Thoracic aorta (tissue), 2 donors: ENCODE data around the gene CBY2. TPM values are rescaled to one million over a fixed set of nuclear protein-coding genes. Genes with fewer than 3 reads are reported as not detected.

Experiments used
- ATAC-seq: fragments of 150-250 bp; one replicate; pipeline ENCODE4 v1.8.0; 2017; ENCODE audit warnings: low read depth; ENCODE audit not compliant: insufficient number of reproducible peaks, low FRiP score
- DNase-seq: peaks from one replicate; pipeline ENCODE4 v3.0.0-alpha.2; 2020; ENCODE audit warnings: low spot score
- H3K27ac ChIP-seq, 2 donors: fragments of 200-600 bp; sonication (generic); 1 replicate in 1 of 2; 2 replicates in 1 of 2; pipeline ENCODE4 v1.5.1; 2016; ENCODE audit warnings: mild to moderate bottlenecking in 2 of 2, moderate library complexity in 2 of 2
- H3K27me3 ChIP-seq: fragments of 200-600 bp; sonication (generic); replicated peaks from 2 replicates; pipeline ENCODE4 v1.6.0; 2016; ENCODE audit warnings: mild to moderate bottlenecking; ENCODE audit not compliant: insufficient read depth
- H3K36me3 ChIP-seq: fragments of 200-600 bp; sonication (generic); one replicate; pipeline ENCODE4 v1.5.1; 2016
- H3K4me1 ChIP-seq, 2 donors: fragments of 200-600 bp; sonication (generic); 1 replicate in 1 of 2; 2 replicates in 1 of 2; pipeline versions ENCODE4 v1.5.1 to v1.6.0; 2016; ENCODE audit warnings: low read depth in 2 of 2, mild to moderate bottlenecking in 1 of 2; ENCODE audit not compliant: control insufficient read depth in 1 of 2
- H3K4me3 ChIP-seq: fragments of 200-600 bp; sonication (generic); 2 replicates; pipeline ENCODE4 v1.5.1; 2016; ENCODE audit warnings: mild to moderate bottlenecking
- H3K9me3 ChIP-seq: fragments of 200-600 bp; sonication (generic); 2 replicates; pipeline ENCODE4 v1.5.1; 2016
- total RNA-seq, 2 donors: library from RNA; depleted of rRNA; stranded (reverse); fragments of >200 nt; gene quantifications; one replicate each; pipeline versions ENCODE4 v1.1.0 to v1.2.3, GENCODE V29; 2016
- TF ChIP-seq, protein P1 (sequence below): fragments of 200-600 bp; sonication (generic); IDR thresholded peaks from one replicate; pipeline ENCODE4 v1.5.1; 2019; ENCODE audit warnings: antibody characterized with exemption

Gene CBY2
- total RNA-seq, 2 donors from 2014 or later: not detected

DNA sequence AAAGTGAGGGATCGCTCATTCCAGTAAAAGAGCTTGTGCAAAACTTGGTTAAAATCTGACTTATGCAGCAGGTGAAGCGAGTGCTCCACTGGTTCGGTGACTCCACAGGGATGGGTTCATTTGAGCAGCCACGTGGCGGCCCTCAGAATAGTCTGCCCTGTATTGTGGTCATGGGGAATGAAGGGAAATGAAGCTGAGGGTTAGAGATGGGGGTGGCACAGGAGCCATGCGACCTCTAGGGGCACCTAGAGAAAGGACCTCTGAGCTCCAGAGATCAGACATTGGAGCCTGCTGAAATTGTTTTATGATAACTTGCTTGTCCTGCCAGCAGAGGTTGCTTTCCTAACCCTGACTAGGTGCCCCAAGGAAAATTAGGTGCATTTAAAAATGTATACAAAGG is 26.6 kb downstream of the CBY2 start:
- no peak overlapping the region for H3K4me3 ChIP-seq
- H3K9me3 ChIP-seq: no peaks in the 10 kb centered on the region
- H3K4me1 ChIP-seq: no peaks in the 10 kb centered on the region
- no peak overlapping the region for H3K27ac ChIP-seq
- no peaks in the 10 kb centered on the region for H3K36me3 ChIP-seq
- no peaks in the 10 kb centered on the region for H3K27me3 ChIP-seq
- TF ChIP-seq, protein P1, sequence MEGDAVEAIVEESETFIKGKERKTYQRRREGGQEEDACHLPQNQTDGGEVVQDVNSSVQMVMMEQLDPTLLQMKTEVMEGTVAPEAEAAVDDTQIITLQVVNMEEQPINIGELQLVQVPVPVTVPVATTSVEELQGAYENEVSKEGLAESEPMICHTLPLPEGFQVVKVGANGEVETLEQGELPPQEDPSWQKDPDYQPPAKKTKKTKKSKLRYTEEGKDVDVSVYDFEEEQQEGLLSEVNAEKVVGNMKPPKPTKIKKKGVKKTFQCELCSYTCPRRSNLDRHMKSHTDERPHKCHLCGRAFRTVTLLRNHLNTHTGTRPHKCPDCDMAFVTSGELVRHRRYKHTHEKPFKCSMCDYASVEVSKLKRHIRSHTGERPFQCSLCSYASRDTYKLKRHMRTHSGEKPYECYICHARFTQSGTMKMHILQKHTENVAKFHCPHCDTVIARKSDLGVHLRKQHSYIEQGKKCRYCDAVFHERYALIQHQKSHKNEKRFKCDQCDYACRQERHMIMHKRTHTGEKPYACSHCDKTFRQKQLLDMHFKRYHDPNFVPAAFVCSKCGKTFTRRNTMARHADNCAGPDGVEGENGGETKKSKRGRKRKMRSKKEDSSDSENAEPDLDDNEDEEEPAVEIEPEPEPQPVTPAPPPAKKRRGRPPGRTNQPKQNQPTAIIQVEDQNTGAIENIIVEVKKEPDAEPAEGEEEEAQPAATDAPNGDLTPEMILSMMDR: no peak
- ATAC-seq (no peak), DNase-seq (no peak)

DNA sequence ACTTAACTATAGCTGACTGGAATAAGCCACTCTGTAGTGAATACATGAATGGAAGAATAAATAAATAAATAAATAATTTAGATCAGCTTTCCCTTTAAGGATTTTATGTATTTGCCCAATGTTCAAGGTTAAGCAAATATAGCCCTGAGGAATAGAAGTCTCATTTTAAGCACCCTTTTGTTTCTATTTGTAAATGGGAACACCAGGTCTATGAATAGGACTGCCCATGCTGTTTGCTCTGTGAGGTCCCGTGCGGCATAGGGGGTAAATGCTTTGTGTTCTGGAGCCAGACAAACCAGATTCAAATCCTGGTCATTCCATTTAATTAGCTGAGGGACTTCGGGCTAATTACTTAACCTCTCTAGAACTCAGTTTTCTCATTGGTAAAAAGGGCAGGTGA is 29.3 kb downstream of the CBY2 start:
- TF ChIP-seq, protein P1: no peak
- DNase-seq: no peak
- H3K27ac ChIP-seq: no peak overlapping the region
- H3K36me3 ChIP-seq: no peaks in the 10 kb centered on the region
- no peaks in the 10 kb centered on the region for H3K27me3 ChIP-seq
- no peak for ATAC-seq
- H3K4me1 ChIP-seq: no peaks in the 10 kb centered on the region
- no peaks in the 10 kb centered on the region for H3K9me3 ChIP-seq
- H3K4me3 ChIP-seq: no peak overlapping the region

DNA sequence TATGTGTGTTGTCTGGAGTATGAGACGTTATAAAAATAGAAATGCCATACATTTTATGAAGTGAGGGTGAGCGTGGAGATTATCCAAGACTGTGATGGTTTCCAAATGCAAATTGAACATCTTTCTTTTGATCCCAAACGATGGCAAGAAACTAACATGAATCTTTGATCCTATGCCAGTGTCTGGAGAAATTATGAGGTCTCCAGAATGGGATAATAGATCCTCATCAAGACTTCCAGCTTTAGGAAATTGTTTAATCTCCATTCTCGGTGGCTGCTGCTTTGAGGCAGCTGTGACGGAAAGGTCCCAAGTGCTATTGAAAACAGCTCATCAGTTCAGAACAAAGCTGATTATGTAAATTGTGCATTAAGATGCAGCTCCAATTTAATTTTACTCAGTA is 30.8 kb downstream of the CBY2 start:
- H3K27ac ChIP-seq: no peak overlapping the region
- H3K27me3 ChIP-seq: no peaks in the 10 kb centered on the region
- DNase-seq: no peak
- no peaks in the 10 kb centered on the region for H3K4me1 ChIP-seq
- H3K4me3 ChIP-seq: no peak overlapping the region
- no peaks in the 10 kb centered on the region for H3K9me3 ChIP-seq
- TF ChIP-seq, protein P1: no peak
- H3K36me3 ChIP-seq: no peaks in the 10 kb centered on the region
- no peak for ATAC-seq

- H3K36me3 ChIP-seq: no peaks in the 10 kb centered on the region
- no peaks in the 10 kb centered on the region for H3K9me3 ChIP-seq
- no peak overlapping the region for H3K27ac ChIP-seq
- no peak overlapping the region for H3K4me3 ChIP-seq
- no peaks in the 10 kb centered on the region for H3K27me3 ChIP-seq
- TF ChIP-seq, protein P1: no peak
- ATAC-seq (no peak), DNase-seq (no peak)
- no peaks in the 10 kb centered on the region for H3K4me1 ChIP-seq
These were observed 31.2 kb downstream of the CBY2 start for GRCh38 chr13:45733361-45733760.

GRCh38 chr13:45737571-45738017 is 35.5 kb downstream of the CBY2 start:
- no peaks in the 10 kb centered on the region for H3K27me3 ChIP-seq
- no peak overlapping the region for H3K4me3 ChIP-seq
- no peaks in the 10 kb centered on the region for H3K9me3 ChIP-seq
- ATAC-seq (no peak), DNase-seq (no peak)
- H3K36me3 ChIP-seq: no peaks in the 10 kb centered on the region
- TF ChIP-seq, protein P1: no peak
- H3K4me1 ChIP-seq: no peaks in the 10 kb centered on the region
- no peak overlapping the region for H3K27ac ChIP-seq
